ENCODE measurements around the gene C10orf143.

C10orf143 gene

GRCh38 chr10:130015075-130015695, 95.4 kb downstream of the C10orf143 start:
- Histone ChIP-seq H3K9me2 (replicated peaks; ENCODE audit: insufficient read depth, low read length) (no peaks in the 10 kb centered on the region), H3K79me2 (ENCODE audit: insufficient read depth, low read length) (no peaks in the 10 kb centered on the region), H4K20me1 (ENCODE audit: low read depth, low read length) (no peaks in the 10 kb centered on the region), H3K36me3 (ENCODE audit: low read length) (no peaks in the 10 kb centered on the region), H3K9me3 (ENCODE audit: insufficient read depth, low read length) (no peaks in the 10 kb centered on the region), H3K4me3 (ENCODE audit: insufficient read depth, low read length, poor library complexity, severe bottlenecking) (no peak overlapping the region), H3K27me3 (ENCODE audit: low read length) (no peaks in the 10 kb centered on the region), H3F3A (ENCODE audit: insufficient read depth) (no peaks in the 10 kb centered on the region), H3K9ac (ENCODE audit: low read length) (no peak overlapping the region), H2AFZ (ENCODE audit: low read depth, low read length, severe bottlenecking) (no peak overlapping the region), H3K27ac (ENCODE audit: low read depth, low read length) (no peak overlapping the region), H3K4me2 (ENCODE audit: low read depth, low read length, poor library complexity, severe bottlenecking) (no peak overlapping the region)
- TF ChIP-seq EZH2phosphoT487 (conservative IDR thresholded peaks at IDR 0.05; ENCODE audit: low read length), result no peak
- TF ChIP-seq, protein P1, sequence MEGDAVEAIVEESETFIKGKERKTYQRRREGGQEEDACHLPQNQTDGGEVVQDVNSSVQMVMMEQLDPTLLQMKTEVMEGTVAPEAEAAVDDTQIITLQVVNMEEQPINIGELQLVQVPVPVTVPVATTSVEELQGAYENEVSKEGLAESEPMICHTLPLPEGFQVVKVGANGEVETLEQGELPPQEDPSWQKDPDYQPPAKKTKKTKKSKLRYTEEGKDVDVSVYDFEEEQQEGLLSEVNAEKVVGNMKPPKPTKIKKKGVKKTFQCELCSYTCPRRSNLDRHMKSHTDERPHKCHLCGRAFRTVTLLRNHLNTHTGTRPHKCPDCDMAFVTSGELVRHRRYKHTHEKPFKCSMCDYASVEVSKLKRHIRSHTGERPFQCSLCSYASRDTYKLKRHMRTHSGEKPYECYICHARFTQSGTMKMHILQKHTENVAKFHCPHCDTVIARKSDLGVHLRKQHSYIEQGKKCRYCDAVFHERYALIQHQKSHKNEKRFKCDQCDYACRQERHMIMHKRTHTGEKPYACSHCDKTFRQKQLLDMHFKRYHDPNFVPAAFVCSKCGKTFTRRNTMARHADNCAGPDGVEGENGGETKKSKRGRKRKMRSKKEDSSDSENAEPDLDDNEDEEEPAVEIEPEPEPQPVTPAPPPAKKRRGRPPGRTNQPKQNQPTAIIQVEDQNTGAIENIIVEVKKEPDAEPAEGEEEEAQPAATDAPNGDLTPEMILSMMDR (IDR thresholded peaks at IDR 0.05; ENCODE audit: insufficient read depth, low read length, poor library complexity, severe bottlenecking), result no peak

DNA sequence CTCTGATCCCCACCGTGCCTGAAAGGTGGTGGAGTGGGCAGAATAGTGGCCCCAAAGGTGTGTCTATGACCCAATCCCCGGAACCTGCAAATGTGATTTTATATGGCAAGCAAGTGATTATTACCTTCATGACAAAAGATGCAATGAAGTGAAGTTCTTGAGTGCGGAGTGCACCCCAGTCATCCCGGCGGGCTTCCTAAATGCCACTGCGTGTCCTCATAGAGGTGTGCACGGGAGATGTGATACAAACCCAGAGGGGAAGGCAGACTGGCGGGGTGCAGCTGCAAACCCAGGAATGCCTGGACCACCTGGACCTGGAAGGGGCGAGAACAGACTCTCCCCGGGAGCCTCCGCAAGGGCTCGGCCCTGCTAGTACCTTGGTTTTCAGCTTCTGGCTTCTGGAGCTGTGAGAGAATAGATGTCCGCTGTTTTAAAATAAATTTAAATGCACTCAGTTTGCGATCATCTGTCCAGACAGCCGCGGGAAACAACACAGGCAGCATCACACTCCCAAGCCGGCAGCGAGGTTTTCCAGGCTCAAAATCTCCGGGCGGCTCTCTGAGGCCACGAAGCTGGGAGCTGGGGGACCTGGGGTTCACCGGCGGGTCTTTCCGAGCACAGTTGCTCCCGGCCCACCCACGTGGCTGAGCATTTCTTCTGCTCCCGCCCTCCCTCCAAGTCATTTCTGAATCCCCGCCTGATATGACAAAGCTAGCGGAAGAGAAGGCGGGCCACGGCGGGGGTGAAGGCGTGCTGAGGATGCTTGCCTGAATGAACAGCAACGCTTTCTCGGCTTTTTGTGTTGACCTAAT, 96.2 kb downstream of the C10orf143 start:
- Histone ChIP-seq H3K9me2 (replicated peaks; ENCODE audit: insufficient read depth, low read length) (no peaks in the 10 kb centered on the region), H3K4me3 (ENCODE audit: insufficient read depth, low read length, poor library complexity, severe bottlenecking) (no peak overlapping the region), H3K79me2 (ENCODE audit: insufficient read depth, low read length) (no peaks in the 10 kb centered on the region), H2AFZ (ENCODE audit: low read depth, low read length, severe bottlenecking) (no peak overlapping the region), H3K27ac (ENCODE audit: low read depth, low read length) (no peak overlapping the region), H3K27me3 (ENCODE audit: low read length) (no peaks in the 10 kb centered on the region), H3K36me3 (ENCODE audit: low read length) (no peaks in the 10 kb centered on the region), H3K9ac (ENCODE audit: low read length) (no peak overlapping the region), H3F3A (ENCODE audit: insufficient read depth) (no peaks in the 10 kb centered on the region), H3K4me2 (ENCODE audit: low read depth, low read length, poor library complexity, severe bottlenecking) (no peak overlapping the region), H3K9me3 (ENCODE audit: insufficient read depth, low read length) (no peaks in the 10 kb centered on the region), H4K20me1 (ENCODE audit: low read depth, low read length) (no peaks in the 10 kb centered on the region)
- no peak for TF ChIP-seq EZH2phosphoT487 (conservative IDR thresholded peaks at IDR 0.05; ENCODE audit: low read length)
- TF ChIP-seq, protein P1 (IDR thresholded peaks at IDR 0.05; ENCODE audit: insufficient read depth, low read length, poor library complexity, severe bottlenecking), result no peak
